Activated CD8-positive, alpha-beta memory T cell treated with anti-CD3 and anti-CD28 coated beads, Interleukin-2, amount 50 U/mL, for 4 hours (primary cell): ENCODE data around the gene DZIP1L.

Experiments
- DNase-seq: peaks from one replicate; pipeline ENCODE4 v3.0.0-alpha.2; 2020

Gene DZIP1L

DNA sequence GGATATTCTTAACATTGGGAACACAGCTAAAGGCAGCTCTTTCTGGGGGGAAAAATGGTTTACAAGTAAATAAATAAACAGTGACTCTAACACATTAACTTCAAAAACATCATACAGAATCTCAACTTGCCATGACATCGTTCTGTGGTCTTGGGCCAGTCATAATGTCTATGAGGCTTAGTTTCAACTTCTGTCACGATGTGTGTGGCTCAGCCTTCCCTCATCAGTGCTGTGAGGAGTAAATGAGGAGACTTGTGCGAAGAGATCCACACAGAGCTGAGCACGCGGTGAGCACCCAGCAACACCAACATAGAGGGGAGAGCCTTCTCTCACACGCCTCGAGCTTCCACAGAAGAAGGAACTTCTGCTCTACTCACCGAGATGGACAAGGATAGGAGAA, 49.0 kb downstream of the DZIP1L start:
- DNase-seq, result no peak

DNA sequence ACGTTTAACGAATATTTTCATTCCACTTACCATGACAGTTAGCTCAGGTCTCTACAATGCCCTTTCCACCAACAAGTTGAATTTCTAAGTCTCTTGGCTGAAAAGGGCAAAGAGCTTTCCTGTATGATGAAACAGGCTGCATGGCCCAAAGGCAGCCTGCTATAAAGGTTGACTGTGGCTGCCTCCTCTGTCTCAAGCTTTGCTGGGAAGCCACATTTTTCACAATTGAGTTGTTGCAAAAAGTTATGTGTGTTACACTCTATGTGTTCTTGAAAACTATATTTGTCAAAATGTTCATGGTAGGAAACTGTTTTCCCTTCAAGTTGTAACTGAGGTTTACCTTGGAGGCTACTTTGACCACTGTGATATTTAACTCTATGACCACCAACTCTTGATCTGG, 49.5 kb downstream of the DZIP1L start:
- DNase-seq, result no peak

GRCh38 chr3:138063416-138063815, 52.0 kb downstream of the DZIP1L start:
- no peak for DNase-seq

DNA sequence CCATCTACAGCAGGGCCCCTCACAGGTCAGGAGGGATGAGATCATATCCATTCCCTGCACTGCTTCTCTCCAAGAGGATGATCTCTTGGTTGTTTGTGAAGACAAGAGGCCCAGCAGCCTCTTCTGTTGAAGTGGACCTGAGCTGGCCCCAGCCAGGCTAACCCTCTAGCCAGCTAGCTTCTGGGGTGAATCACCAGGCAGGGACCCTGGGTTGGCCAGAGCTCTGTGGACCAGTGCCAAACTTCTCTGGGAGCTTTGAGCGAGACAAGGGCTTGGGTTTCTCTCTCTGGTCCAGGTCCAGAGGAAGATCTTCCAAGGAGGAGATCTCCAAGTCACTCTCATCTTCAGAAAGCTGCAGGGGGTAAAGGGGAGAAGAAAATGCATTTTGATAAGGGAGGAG, 52.8 kb downstream of the DZIP1L start:
- no peak for DNase-seq

DNA sequence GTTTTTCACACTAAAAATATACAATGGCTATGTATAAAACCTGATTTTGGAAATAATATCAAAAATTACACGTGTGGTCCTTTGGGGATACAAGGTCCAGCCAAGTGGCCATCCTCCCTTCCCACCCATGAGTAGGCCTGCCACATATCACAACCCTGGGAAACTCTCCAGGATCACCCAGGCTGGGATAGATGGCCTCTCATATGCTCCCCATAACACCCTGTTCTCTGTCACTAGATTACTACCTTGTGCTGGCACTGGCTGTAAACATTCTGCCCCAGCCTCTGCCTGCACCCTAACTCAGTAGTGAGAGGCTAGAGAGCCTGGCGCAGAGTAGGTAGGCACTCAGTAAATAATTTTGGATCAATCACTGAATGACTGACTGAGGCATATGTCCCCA, 53.4 kb downstream of the DZIP1L start:
- DNase-seq, result no peak

DNA sequence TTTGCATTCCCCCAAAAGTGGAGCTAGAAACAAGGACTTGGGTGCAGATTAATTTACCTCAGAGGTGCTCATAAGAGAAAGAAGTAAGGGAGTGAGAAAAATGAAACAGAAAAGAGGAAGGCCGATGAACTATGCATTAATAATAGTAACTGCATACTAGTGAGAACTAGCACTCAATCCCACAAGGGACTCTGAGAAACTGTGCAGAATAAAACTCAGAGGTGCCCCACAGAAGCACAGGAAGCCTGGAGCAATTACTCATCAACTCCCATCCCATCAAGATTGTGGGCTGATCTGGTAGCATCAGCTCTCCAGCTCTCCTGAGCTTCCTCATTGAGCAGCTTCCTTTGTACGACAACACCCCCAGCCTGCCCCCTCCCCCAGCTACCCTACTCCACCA, 54.6 kb downstream of the DZIP1L start:
- no peak for DNase-seq

- DNase-seq, result no peak
These were observed 56.1 kb downstream of the DZIP1L start for GRCh38 chr3:138059261-138059660.

GRCh38 chr3:138057384-138057783, 58.0 kb downstream of the DZIP1L start:
- no peak for DNase-seq

- DNase-seq, result no peak
These were observed 61.4 kb downstream of the DZIP1L start for GRCh38 chr3:138054057-138054456.

GRCh38 chr3:138051947-138052802, 63.2 kb downstream of the DZIP1L start:
- DNase-seq, result no peak

DNA sequence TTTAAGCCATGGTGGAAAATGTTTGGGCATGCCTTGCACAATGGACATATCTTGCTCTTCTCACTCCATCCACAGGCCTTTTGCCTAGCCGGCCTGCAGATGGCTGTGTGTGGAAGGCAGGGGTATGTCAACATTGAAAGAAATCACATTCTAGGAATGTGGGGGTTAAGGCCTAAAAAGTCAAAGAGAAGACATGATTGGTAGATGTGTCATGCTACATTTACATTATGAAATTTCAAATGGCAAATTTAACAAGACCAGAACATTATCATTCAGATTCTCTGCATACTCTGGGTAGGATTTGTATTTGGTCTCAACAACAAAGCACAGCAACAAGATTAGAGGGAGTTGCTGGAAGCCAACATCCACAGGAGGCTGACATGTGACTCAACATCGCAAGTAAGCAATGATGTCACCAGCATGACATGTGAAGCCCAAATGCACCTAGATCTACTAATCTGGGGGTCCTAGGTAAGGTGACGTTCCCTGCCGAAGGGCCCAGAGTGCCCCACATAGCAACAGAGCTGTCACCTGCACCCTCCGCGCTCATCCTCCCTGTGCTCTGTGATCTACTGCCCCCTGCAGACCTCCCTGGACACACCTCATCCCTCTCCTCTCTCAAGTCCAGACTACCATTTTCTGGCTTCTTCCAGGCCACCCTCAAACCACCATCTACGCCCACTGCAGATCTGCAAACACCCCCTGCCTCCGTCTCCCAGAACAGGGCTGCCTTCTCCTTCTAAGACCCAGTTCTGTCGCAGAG, 66.1 kb downstream of the DZIP1L start:
- DNase-seq, result no peak

- no peak for DNase-seq
These were observed 67.7 kb downstream of the DZIP1L start for GRCh38 chr3:138047596-138048158.

DNA sequence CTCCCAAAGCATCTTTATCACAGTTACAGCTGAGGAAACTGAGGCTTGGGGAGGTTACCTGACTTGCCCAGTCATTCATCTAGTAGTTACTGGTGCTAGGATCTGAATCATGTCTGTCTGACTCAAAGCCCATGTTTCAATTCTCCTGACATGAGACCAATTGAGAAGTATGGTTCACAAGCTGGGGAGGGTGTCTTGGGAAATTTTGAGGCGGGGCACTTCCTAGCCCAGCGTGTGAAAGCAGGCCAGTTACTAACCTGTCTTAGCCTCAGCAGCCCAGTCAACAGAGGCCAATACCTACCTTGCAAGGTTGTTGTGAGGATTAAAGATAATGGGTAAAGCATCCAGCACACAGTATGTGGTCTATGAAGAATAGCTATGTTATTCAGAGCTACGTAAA, 68.5 kb downstream of the DZIP1L start:
- no peak for DNase-seq

DNA sequence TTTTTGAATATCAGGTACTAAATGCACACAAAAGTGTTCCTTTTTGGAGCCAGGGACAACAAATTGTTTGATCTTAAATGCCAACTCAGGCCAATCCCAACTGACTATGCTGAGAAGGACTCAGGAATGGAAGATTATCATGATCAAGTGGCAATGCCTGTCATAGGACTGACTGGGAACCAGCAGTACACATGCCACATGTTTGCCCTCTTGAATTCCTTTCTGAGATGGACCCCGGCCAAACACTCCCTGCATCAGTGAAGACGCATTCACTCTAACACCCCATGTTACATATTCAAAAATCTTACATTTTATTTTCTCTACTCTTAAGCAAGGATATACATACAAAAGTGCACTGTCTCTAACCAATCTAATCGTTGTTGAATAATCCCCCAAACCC, 69.3 kb downstream of the DZIP1L start:
- no peak for DNase-seq

DNA sequence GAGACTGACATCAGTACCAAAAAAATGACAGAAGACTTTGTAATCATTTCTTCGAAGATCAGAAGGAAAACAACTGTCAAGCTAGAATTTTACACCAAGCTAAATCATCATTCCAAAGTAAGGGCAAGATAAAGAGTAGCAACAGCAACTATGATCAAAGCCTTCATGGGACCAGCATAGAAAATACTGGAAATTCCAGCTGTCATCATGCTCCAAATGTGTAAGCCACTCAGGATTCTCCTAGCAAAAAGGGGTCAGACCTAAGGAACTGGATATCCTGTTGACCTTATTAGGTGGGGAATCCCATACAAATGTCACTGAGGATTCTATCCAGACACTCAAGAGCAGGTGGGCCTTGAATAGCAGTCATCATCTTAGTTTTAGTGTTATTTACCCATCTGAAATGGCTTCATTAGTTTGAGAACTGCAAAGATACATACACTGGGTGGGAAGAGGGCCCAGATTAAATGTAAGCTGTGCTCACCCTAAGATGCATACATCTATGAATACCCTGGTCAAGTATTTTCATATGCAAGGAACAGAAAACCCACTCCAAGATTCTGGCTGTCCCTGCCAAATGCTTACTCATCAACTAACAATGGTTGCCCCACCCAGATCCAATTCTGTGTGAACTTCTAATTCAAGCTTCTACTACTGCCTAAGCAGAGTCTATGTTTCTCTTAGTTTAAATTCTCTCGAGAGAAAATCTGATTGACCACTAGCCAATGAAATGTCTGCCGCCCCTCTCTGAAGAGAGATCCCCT, 72.0 kb downstream of the DZIP1L start:
- DNase-seq, result no peak

GRCh38 chr3:138042043-138042442, 73.4 kb downstream of the DZIP1L start:
- DNase-seq, result no peak

GRCh38 chr3:138038725-138039462, 76.5 kb downstream of the DZIP1L start:
- no peak for DNase-seq

GRCh38 chr3:138036572-138036971, 78.8 kb downstream of the DZIP1L start:
- no peak for DNase-seq

- no peak for DNase-seq
These were observed 80.5 kb downstream of the DZIP1L start for GRCh38 chr3:138034918-138035317.

GRCh38 chr3:138033202-138033691, 82.2 kb downstream of the DZIP1L start:
- no peak for DNase-seq

DNA sequence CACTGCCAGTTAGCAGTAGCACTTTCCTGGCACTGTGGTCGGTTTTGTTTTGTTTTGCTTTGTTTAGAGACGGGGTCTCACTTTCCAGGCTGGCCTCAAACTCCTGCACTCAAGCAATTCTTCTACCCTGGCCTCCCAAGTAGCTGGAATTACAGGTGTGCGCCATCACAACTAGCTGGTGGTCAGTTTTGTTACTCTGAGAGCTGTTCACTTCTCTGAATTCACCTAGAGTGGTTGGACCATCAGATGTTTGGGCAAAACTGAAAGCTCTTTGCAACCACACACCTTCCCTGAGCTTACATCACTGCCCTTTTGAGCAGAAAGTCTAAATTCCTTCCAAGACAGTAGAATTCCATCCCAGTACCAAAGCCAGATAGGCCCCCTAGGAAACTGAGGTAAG, 82.8 kb downstream of the DZIP1L start:
- DNase-seq, result no peak

- DNase-seq, result no peak
These were observed 83.9 kb downstream of the DZIP1L start for GRCh38 chr3:138031536-138031935.
